Raji (cell line): ENCODE measurements around the gene MAS1L.

ENCODE experiments used
- POLR2A ChIP-seq: IDR thresholded peaks from 2 replicates; pipeline ENCODE4 v1.6.1; 2011; ENCODE audit warnings: low read depth, low read length, control low read depth; ENCODE audit not compliant: insufficient read depth

MAS1L gene, protein sequence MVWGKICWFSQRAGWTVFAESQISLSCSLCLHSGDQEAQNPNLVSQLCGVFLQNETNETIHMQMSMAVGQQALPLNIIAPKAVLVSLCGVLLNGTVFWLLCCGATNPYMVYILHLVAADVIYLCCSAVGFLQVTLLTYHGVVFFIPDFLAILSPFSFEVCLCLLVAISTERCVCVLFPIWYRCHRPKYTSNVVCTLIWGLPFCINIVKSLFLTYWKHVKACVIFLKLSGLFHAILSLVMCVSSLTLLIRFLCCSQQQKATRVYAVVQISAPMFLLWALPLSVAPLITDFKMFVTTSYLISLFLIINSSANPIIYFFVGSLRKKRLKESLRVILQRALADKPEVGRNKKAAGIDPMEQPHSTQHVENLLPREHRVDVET

DNA sequence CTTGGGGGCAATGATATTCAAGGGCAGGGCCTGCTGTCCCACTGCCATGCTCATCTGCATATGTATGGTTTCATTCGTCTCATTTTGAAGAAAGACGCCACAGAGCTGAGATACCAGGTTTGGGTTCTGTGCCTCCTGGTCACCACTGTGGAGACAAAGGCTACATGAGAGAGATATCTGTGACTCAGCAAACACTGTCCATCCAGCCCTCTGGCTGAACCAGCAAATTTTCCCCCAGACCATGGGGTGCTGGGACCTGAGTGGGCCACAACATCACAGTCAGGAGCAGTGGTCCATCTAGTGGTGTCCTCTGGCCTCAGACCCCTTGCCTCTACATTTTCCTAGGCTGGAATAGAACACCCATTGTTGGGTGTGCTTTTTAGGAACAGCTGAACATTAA, at the start of gene MAS1L:
Gene MAS1L (minus strand): TSS at position 297 of the 400 bp plus-strand sequence. CDS start 54 bp downstream, at position 243.
- TF ChIP-seq POLR2A = no peak

DNA sequence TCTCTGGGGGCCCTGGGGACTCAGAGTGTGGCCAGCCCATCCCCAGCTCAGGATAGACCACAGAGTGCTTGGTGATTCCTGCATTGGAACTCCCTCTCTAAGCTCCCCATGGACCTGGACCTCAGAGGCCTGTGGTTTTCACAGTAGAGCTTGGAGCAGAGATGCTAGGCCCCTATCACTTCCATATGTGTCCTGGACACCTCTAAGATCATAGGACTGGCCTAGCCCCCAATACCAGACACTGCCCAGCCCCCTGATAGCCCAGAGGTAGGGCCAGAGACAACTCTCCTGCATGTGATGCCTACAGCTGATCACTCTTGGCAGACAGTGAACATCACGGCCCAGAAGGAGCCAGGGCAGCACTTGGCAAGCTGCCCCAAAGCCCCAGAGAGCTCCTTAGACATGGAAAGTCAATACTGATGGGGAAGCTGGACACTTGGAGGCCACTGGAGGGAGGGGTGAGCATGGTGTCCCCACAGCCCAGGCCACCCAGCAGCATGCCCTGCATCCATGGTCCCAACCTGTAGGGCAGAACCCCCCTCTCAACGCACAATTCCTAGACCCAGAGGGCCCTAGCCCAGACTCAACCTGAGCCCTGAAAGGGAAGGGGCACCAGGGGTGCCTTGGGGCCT, 44.7 kb upstream of the MAS1L start:
- TF ChIP-seq POLR2A = no peak

DNA sequence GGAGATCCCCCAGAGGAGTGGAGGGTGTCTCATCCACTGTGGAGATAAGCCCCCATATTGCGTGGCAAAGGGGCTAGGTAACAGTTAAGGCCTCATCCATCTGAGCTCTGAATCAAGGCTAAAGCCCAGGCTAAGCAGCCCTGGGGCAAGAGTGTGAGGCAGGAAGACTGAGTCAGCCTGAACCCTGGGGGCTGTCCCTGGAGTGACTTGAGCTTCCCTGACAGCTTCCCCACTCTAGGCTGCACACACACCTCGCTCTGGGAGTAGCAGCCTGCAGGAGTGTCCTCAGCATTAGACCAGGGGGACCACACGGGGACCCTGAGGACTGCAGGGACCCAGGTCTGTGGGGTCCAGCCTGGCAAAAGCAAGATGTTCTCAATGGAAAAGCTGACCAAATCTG, 43.9 kb upstream of the MAS1L start:
- TF ChIP-seq POLR2A = no peak

DNA sequence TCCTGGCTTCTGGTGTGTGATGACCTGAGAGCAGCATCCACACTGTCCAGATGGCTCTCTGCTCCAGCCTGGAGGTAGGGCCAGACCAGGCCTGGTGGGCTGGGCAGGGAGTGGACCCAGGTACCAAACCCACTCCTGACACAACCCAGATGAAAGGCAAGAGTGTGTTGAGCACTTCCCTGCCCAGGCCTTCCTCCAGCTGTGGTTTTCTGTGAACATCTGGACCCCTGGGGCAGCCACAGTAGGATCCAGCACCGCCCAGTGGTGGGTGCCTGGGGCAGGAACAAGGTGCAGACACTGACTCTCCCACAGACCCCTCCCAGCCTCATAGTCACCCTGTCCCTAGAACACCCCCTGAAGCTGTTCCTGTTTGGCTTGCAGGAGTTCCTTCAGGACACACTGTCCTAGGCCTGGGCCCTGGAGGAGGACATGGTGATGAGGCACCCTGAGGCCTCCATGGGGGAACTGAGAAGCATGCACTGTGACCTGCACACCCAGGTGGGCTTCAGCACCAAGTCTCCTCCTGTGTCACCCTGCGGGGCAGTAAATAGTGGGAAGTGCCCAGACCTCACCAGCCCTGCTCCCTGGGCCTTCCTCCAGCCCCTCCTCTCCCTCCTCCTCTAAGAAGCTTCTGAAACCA, 43.0 kb upstream of the MAS1L start:
- TF ChIP-seq POLR2A = no peak

DNA sequence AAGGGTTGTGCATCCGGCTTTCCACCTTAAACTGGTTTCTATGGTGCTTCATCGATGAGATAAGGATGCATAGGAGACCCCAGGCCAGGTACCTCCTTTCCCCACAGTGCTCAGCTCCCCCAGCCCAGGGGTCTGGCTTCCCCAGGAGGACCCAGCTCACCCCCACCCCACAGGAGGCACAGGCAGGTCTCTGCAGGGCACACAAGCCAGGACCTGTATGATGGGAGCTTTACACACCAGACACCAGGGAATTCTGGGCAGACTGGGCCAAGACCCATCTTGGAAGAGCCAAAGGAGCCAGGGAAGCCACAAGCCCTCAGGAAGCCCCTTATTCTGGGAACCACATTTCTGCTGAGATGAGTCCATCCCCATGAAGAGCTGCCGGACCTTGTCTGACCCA, 42.2 kb upstream of the MAS1L start:
- no peak for TF ChIP-seq POLR2A

DNA sequence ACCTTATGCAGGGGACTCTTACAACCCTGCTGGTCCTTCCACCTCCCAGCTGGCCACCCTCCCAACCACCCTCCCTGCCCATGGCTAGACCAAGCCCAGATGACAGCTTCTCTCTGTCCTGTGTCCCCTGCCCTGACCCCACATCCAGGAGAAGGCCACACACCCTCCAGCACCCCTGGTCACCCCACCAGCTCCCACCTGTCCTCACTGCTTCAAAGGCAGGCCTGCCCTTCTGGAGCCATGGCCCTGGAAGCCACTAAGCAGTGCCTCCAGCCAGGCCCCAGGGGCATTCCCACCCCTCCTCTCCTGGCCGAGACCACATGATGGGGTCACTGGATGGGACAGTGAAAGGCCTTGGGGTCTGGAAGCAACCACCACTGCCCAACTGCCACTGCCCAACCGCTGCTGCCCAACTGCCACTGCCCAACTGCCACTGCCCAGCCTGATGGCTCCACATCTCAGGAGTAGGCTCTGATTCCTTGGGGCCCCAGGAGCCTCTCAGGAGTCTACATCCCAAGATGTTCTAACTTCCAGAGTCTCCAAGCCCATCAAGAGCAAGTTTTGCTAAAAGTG, 41.3 kb upstream of the MAS1L start:
- TF ChIP-seq POLR2A = no peak

DNA sequence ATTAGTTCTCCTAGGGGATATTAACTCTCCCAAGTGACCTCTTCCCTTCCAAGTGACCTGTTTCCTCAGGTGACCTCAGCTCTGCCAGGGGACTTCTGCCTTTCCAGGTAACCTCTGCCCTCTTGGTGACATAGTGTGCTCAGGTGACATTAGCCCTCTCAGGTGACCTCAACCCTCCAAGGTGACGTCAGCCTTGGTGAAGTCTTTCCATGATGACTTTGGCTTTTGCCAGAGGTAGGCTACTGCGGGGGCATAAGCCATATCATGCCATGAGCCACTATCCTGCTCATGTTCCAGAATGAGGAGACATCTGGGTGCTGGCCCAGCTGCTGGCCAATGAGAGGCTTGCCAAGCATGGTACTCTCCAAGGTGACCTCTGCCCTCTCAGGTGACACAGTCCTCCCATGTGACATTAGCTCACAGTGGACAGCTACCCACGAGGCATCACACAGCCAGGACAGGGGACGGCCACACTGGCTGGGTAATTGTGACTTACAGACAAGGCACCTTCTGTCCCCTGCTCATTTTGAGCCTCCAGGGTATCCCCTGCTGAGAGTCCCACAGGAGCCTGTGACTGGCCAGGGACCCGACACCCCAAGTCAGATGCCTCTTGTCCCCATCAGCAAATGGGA, 40.7 kb upstream of the MAS1L start:
- no peak for TF ChIP-seq POLR2A

DNA sequence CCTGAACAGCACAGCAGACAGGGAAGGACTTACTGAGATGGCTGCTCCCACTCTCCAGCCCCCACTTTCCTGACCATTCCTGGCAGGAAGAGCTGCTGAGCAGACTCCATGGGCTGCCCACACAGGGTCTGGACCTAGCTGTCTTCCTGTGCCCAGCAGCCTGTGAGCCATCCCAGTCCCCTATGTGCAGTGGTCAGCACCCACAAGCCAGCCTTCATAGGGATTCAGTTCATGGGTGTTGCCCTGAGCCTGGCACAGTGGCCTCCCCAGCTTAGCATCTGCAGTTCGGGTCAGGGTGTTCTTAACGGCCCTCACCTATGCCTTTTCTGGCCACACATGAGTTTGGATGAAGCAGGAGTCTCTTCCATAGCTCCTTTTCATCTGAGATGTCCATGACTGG, 39.8 kb upstream of the MAS1L start:
- TF ChIP-seq POLR2A = no peak

DNA sequence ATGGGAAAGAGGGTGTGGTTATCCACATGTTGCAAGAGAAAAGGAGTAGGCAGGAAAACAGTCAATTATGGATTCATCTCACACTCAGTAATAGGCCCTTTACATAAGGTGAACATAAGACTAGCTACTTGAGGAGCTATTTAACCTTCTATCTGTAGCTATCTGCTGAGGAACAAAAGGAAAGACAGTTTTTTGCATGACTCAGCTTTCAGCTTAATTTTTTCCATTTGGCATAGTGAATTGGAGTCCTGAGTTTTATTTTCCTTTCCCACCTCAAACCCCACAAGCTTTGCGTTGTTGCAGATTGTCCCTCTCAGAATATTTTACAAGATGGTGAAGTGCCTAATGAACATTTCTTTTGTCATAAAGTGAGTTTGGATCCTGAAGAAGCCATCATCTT, 39.4 kb upstream of the MAS1L start:
- TF ChIP-seq POLR2A = no peak

DNA sequence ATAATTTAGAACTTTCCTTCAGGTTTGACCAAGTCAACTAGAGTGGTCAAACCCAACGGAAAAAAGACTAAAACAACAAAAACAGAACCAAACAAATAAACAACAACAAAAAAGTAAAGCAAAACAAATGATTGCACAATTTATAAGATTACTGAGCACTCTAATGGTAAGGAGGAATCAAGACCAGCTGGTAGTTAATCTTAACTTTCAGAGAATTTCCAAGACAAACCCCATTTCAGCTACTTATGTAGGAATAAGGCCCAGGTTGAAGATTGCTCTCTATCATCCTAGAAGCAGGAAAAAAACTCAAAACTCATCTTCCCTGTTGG, 37.5 kb upstream of the MAS1L start:
- TF ChIP-seq POLR2A = no peak

DNA sequence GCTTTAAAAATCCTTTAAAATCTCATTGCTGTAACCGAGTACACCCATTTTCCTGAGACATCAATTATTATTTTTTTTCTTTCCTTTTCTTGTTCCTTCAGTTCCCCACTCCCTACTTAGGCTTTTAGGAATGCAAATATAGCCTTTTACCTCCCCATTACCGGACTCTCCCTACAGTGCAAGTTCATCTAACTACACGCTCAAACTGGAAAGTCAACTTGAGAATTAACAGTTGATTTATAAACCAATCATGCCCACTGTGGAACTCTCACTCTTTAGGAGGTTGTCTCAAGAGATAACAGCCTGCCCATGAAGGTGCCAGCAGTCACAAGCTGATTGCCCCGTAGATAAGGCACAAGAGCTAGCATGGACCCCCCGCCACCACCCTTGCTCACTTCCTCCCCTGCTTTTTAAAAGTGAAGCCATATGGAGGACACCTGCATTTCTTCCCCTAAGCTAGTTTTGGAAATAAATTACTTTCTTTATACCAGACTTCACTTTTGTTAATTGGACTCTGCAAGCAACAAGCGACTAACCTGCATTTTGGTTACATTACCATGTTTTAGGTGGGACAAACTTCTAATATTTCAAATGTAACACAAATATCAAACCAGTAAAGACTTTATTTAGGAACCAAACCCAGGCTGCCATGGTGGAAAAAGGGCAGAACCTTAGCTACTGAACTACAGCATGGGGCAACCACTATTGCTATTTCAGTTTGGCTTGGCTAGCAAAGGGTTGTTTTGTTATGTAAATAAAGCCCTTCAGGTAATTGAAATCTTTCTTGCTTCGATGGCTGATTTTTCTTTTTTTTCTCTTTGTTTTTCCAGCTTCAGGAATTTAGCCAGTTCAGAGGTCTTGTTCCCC, 36.9 kb upstream of the MAS1L start:
- TF ChIP-seq POLR2A = no peak

DNA sequence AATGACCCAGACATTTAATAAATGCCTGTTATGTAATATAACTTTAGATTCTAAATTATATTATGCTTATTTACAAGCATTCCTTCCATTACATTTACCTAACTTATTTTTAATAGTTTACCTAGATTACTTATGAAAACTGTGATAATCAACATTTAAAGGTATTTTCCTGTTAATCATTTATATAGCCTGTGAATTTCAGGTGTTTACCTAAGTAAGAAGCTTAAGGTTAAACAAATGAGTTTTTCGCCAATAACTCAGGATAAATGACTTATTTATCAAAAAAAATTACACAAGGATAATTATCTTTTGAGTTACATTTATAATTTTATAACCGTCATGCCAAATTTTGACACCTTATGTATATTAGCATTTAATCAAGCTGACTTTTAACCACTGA, 36.3 kb upstream of the MAS1L start:
- TF ChIP-seq POLR2A = no peak

DNA sequence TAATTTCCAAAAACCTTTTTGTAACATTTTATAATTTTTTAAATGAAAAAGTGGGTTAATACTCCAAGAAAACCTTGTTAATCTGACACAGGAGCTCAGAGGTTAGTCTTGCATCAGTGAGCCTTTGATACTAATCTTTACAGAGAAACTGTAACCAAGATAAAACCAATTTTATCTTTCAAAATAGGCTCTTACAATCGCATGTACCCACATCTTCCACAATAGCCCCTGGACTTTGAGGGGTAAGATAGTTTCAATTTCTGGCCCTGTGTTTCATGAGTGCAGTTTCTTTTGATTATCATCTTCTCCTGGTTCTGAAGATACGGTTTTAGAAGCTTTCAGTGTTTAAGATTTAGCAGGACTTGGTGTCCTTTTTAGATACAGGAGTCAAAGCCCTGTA, 34.5 kb upstream of the MAS1L start:
- no peak for TF ChIP-seq POLR2A

DNA sequence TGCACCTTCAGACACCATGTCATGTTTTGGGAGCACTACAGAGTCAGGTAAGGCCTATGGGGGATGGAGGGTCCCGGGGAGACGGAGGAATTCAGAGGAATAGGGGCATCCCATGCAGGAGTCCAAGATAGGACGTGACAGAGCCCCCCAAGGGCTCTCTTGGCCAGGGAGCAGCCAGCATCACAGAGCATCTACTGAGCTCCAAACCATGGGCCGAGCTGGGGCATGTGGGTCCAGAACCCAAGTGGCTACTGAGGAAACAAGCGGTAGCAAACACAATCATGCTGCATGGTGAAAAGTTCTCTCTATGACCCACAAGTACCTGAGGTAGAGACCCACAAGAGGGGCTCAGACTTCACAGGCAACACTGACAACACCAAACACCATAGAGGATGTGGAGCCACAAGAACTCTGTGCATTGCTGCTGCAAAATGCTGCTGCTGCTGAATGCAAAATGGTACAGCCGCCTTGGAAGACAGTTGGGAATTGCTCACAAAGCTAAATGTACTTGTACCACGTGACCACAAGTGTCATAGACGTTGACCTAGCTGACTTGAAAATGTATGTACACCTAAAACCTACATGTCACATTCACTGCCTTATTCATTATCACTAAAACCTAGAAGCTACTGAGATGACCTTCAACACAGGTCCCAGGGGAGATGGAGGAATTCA, 33.4 kb upstream of the MAS1L start:
- TF ChIP-seq POLR2A = no peak
